HepG2 (cell line): Measurements from ENCODE around the gene PTEN. TPM values are rescaled to one million over a fixed set of nuclear protein-coding genes. Genes with fewer than 3 reads are reported as not detected.

Experiments
- FOXA3 ChIP-seq: IDR thresholded peaks from 2 replicates; pipeline ENCODE4 v1.6.1; 2016; ENCODE audit warnings: missing genetic modification reagents, missing compliant biosample characterization
- FOXO1 ChIP-seq: sonication (generic); formaldehyde crosslinking; IDR thresholded peaks from 2 replicates; pipeline ENCODE4 v1.4.0; 2020; ENCODE audit warnings: missing genetic modification reagents
- KAT7 ChIP-seq: IDR thresholded peaks from 2 replicates; pipeline ENCODE4 v1.6.1; 2018; ENCODE audit warnings: borderline replicate concordance, missing compliant biosample characterization
- KDM5A ChIP-seq: fragments of 200-600 bp; sonication (generic); IDR thresholded peaks from 2 replicates; pipeline ENCODE4 v1.7.0; 2018; ENCODE audit warnings: antibody characterized with exemption, mild to moderate bottlenecking, low read length, borderline replicate concordance
- KMT2A ChIP-seq: sonication (generic); formaldehyde crosslinking; IDR thresholded peaks from 2 replicates; pipeline ENCODE4 v1.4.0; 2020; ENCODE audit warnings: missing genetic modification reagents
- KMT2B ChIP-seq: IDR thresholded peaks from 2 replicates; pipeline ENCODE4 v1.6.1; 2016; ENCODE audit warnings: missing genetic modification reagents, missing compliant biosample characterization
- MED1 ChIP-seq: sonication (generic); formaldehyde crosslinking; IDR thresholded peaks from 2 replicates; pipeline ENCODE4 v1.4.0; 2020; ENCODE audit warnings: missing genetic modification reagents
- MTF2 ChIP-seq: sonication (generic); formaldehyde crosslinking; IDR thresholded peaks from 2 replicates; pipeline ENCODE4 v1.5.0; 2020; ENCODE audit warnings: missing genetic modification reagents, borderline replicate concordance
- MXD1 ChIP-seq: sonication (generic); formaldehyde crosslinking; IDR thresholded peaks from 2 replicates; pipeline ENCODE4 v1.4.0; 2020; ENCODE audit warnings: mild to moderate bottlenecking, missing genetic modification reagents
- NRL ChIP-seq: sonication (generic); formaldehyde crosslinking; IDR thresholded peaks from 2 replicates; pipeline ENCODE4 v1.5.0; 2020; ENCODE audit warnings: missing genetic modification reagents, mild to moderate bottlenecking, moderate library complexity, borderline replicate concordance
- SP5 ChIP-seq: IDR thresholded peaks from 2 replicates; pipeline ENCODE4 v1.6.1; 2016; ENCODE audit warnings: low read depth, borderline replicate concordance
- SRSF1 ChIP-seq: fragments of 200-400 bp; formaldehyde crosslinking; optimal IDR thresholded peaks from 2 replicates; pipeline ENCODE3; 2017; ENCODE audit warnings: mild to moderate bottlenecking, low read depth, low read length, moderate library complexity
- THAP8 ChIP-seq: sonication (generic); formaldehyde crosslinking; IDR thresholded peaks from 2 replicates; pipeline ENCODE4 v1.5.1; 2020; ENCODE audit warnings: missing genetic modification reagents, mild to moderate bottlenecking, borderline replicate concordance
- ZFY ChIP-seq: sonication (generic); formaldehyde crosslinking; IDR thresholded peaks from 2 replicates; pipeline ENCODE4 v1.4.0; 2020; ENCODE audit warnings: missing genetic modification reagents
- ZNF101 ChIP-seq: sonication (generic); formaldehyde crosslinking; IDR thresholded peaks from 2 replicates; pipeline ENCODE4 v1.4.0; 2020; ENCODE audit warnings: mild to moderate bottlenecking, low read depth, missing genetic modification reagents, borderline replicate concordance
- ZNF225 ChIP-seq: sonication (generic); formaldehyde crosslinking; IDR thresholded peaks from 2 replicates; pipeline ENCODE4 v1.4.0; 2020; ENCODE audit warnings: mild to moderate bottlenecking, missing genetic modification reagents
- ZNF547 ChIP-seq: sonication (generic); formaldehyde crosslinking; IDR thresholded peaks from 2 replicates; pipeline ENCODE4 v1.5.1; 2020; ENCODE audit warnings: mild to moderate bottlenecking, missing genetic modification reagents
- ZSCAN21 ChIP-seq: sonication (generic); formaldehyde crosslinking; IDR thresholded peaks from 2 replicates; pipeline ENCODE4 v1.8.0; 2022; ENCODE audit warnings: mild to moderate bottlenecking, missing genetic modification reagents, moderate library complexity, borderline replicate concordance
- polyA plus RNA-seq, 8 experiments: library from polyadenylated mRNA; depleted of rRNA in 3 of 8; stranded (reverse) in 7 of 8; unstranded in 1 of 8; fragments of >200 nt; fragmentation: Illumina TruSeq in 4 of 8; extraction: Trizol in 4 of 8; gene quantifications; 2 replicates each; pipeline versions ENCODE4 v1.2.1 to v1.2.3, GENCODE V29; 2011 to 2016; ENCODE audit warnings: low read depth in 4 of 8, missing spikeins in 1 of 8, mixed read lengths in 1 of 8; ENCODE audit not compliant: insufficient read depth in 1 of 8
- total RNA-seq, 5 experiments: library from RNA; depleted of rRNA; stranded (reverse); fragments of >200 nt; fragmentation: Illumina TruSeq; extraction: Trizol; gene quantifications; 2 replicates each; pipeline ENCODE4 v1.2.3, GENCODE V29; 2016; ENCODE audit warnings: low read depth in 1 of 5
- TF ChIP-seq, protein P1 (sequence below): sonication (generic); formaldehyde crosslinking; conservative IDR thresholded peaks from 2 replicates; pipeline ENCODE4 v1.4.0; 2020; ENCODE audit warnings: missing genetic modification reagents
- TF ChIP-seq, protein P2 (sequence below): IDR thresholded peaks from 2 replicates; pipeline ENCODE4 v1.6.1; 2016
- TF ChIP-seq, protein P3 (sequence below): IDR thresholded peaks from 2 replicates; pipeline ENCODE4 v1.6.1; 2018; ENCODE audit warnings: missing genetic modification reagents, mild to moderate bottlenecking, missing compliant biosample characterization
- TF ChIP-seq, protein P4 (sequence below): sonication (generic); formaldehyde crosslinking; IDR thresholded peaks from 2 replicates; pipeline ENCODE4 v1.4.0; 2020; ENCODE audit warnings: missing genetic modification reagents

The PTEN gene
- total and polyA plus RNA-seq, 2 of the 13 experiments (the other 11 are each of a cell fraction or from before 2014, with no cell fraction given), result 30.3 to 61.3 TPM

GRCh38 chr10:87861953-87862678 lies 1.3 kb upstream of the PTEN start (continued):
- TF ChIP-seq MED1 (peak; percentile 82), SP5 (CRISPR knock-in tag) (peak; percentile 90), KMT2A (CRISPR knock-in tag) (peak; percentile 78; the same call in 1 of the 2 replicates), MXD1 (CRISPR knock-in tag) (peak; percentile 85; the same call in 1 of the 2 replicates), NRL (CRISPR knock-in tag) (peak; percentile 79; the same call in 1 of the 2 replicates), ZNF101 (CRISPR knock-in tag) (peak; percentile 92; the same call in 1 of the 2 replicates), FOXO1 (CRISPR knock-in tag) (peak; percentile 74; the same call in 1 of the 2 replicates), ZNF225 (CRISPR knock-in tag) (peak; percentile 86; the same call in 1 of the 2 replicates), MTF2 (0 out of 2 replicates have a peak, but pooled peaks have one; percentile 29), SRSF1 (peak; percentile 81), ZFY (CRISPR knock-in tag) (peak; percentile 75), ZNF547 (peak; percentile 89), KMT2B (CRISPR knock-in tag) (peak; percentile 85), THAP8 (CRISPR knock-in tag) (no peak; the same call in 1 of the 2 replicates), FOXA3 (peak; percentile 67), ZSCAN21 (CRISPR knock-in tag) (peak; percentile 86; the same call in 1 of the 2 replicates), KAT7 (CRISPR knock-in tag) (peak; percentile 78), KDM5A (peak; percentile 69; the same call in 1 of the 2 replicates)
- TF ChIP-seq, protein P1, sequence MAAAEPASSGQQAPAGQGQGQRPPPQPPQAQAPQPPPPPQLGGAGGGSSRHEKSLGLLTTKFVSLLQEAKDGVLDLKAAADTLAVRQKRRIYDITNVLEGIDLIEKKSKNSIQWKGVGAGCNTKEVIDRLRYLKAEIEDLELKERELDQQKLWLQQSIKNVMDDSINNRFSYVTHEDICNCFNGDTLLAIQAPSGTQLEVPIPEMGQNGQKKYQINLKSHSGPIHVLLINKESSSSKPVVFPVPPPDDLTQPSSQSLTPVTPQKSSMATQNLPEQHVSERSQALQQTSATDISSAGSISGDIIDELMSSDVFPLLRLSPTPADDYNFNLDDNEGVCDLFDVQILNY, result 0 out of 2 replicates have a peak, but pooled peaks have one; percentile 59
- TF ChIP-seq, protein P2, sequence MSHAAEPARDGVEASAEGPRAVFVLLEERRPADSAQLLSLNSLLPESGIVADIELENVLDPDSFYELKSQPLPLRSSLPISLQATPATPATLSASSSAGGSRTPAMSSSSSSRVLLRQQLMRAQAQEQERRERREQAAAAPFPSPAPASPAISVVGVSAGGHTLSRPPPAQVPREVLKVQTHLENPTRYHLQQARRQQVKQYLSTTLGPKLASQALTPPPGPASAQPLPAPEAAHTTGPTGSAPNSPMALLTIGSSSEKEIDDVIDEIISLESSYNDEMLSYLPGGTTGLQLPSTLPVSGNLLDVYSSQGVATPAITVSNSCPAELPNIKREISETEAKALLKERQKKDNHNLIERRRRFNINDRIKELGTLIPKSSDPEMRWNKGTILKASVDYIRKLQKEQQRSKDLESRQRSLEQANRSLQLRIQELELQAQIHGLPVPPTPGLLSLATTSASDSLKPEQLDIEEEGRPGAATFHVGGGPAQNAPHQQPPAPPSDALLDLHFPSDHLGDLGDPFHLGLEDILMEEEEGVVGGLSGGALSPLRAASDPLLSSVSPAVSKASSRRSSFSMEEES (CRISPR knock-in tag), result peak; percentile 94
- TF ChIP-seq, protein P3, sequence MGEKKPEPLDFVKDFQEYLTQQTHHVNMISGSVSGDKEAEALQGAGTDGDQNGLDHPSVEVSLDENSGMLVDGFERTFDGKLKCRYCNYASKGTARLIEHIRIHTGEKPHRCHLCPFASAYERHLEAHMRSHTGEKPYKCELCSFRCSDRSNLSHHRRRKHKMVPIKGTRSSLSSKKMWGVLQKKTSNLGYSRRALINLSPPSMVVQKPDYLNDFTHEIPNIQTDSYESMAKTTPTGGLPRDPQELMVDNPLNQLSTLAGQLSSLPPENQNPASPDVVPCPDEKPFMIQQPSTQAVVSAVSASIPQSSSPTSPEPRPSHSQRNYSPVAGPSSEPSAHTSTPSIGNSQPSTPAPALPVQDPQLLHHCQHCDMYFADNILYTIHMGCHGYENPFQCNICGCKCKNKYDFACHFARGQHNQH (CRISPR knock-in tag), result peak; percentile 96
- TF ChIP-seq, protein P4, sequence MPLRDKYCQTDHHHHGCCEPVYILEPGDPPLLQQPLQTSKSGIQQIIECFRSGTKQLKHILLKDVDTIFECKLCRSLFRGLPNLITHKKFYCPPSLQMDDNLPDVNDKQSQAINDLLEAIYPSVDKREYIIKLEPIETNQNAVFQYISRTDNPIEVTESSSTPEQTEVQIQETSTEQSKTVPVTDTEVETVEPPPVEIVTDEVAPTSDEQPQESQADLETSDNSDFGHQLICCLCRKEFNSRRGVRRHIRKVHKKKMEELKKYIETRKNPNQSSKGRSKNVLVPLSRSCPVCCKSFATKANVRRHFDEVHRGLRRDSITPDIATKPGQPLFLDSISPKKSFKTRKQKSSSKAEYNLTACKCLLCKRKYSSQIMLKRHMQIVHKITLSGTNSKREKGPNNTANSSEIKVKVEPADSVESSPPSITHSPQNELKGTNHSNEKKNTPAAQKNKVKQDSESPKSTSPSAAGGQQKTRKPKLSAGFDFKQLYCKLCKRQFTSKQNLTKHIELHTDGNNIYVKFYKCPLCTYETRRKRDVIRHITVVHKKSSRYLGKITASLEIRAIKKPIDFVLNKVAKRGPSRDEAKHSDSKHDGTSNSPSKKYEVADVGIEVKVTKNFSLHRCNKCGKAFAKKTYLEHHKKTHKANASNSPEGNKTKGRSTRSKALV (CRISPR knock-in tag), result peak; percentile 58; the same call in 1 of the 2 replicates
